HepG2 (cell line): ENCODE measurements around the gene DAB1.

Source experiments
- CREB1 ChIP-seq, 2 experiments: fragments of 450-650 bp in 1 of 2; IDR thresholded peaks; 2 replicates each; pipeline ENCODE4 v1.6.1; 2016 to 2017; ENCODE audit warnings: control low read depth in 1 of 2, mild to moderate bottlenecking in 1 of 2, missing compliant biosample characterization in 1 of 2, missing genetic modification characterization in 1 of 2
- EZH2 ChIP-seq: conservative IDR thresholded peaks from 2 replicates; pipeline ENCODE4 v1.6.1; 2012; ENCODE audit warnings: mild to moderate bottlenecking, low read depth, low read length, moderate library complexity
- HINFP ChIP-seq: sonication (generic); formaldehyde crosslinking; IDR thresholded peaks from 2 replicates; pipeline ENCODE4 v1.4.0; 2020; ENCODE audit warnings: low read depth, mild to moderate bottlenecking, missing genetic modification reagents
- ZNF780A ChIP-seq: sonication (generic); formaldehyde crosslinking; IDR thresholded peaks from 2 replicates; pipeline ENCODE4 v1.8.0; 2022; ENCODE audit warnings: mild to moderate bottlenecking, missing genetic modification reagents, moderate library complexity

- no peak for TF ChIP-seq EZH2
- no peak for TF ChIP-seq HINFP (CRISPR knock-in tag)
- no peak for TF ChIP-seq CREB1 (IDR thresholded peaks at IDR 0.05)
- TF ChIP-seq CREB1 (CRISPR knock-in tag; IDR thresholded peaks at IDR 0.05) = peak; percentile 32; the same call in 1 of the 2 replicates
- no peak for TF ChIP-seq ZNF780A (CRISPR knock-in tag)
These were observed 114.2 kb downstream of the DAB1 start for GRCh38 chr1:57309630-57310029.
